ENCODE results near the gene MED29.

The MED29 gene

GRCh38 chr19:39398297-39398864 is 7.2 kb downstream of the MED29 start:
- DNase-seq (ENCODE audit: low read depth in 2 of 2), result no peak

DNA sequence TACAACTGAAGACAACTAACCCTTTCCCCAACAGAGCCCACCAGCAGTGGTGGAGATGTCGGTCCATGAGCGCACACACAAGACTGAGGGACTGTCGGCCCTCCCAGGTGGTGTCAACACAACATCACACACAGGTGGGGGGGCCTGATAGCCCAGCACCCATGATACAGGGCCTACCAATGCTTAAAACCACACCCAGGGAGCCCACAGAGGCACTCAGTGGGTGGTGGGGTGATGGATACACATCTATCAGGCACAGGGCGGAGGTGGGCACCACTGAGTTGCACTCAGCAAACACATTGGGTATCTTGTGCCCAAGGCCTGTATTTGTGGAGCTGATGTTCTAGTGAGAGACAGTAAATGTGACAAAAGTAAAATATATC is 8.5 kb downstream of the MED29 start:
- DNase-seq (ENCODE audit: low read depth in 2 of 2), result no peak

- DNase-seq (ENCODE audit: low read depth in 2 of 2), result no peak
These were observed 8.9 kb downstream of the MED29 start for GRCh38 chr19:39400061-39400460.

DNA sequence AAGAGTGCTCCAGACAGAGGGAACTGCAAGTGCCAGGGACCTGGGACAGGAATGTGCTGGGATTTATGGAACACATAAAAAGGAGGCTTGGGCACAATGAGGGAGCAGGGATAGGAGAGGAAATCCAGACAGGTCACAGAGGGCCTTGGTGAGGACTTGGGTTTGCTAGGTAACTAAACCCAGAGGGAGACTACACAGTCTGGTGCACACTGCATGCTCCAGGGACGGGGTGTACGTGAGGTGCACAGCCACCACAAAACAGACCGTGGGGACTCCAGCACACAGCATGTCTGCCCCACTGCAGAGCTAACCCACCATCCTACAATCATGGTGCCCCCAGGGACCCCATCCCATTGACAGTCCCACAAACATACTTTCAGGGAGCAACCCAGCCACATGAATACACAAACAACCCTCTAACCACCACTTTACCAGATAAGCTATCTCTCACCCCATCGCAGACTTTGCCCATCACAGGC is 9.9 kb downstream of the MED29 start:
- no peak for DNase-seq (ENCODE audit: low read depth in 2 of 2)

DNA sequence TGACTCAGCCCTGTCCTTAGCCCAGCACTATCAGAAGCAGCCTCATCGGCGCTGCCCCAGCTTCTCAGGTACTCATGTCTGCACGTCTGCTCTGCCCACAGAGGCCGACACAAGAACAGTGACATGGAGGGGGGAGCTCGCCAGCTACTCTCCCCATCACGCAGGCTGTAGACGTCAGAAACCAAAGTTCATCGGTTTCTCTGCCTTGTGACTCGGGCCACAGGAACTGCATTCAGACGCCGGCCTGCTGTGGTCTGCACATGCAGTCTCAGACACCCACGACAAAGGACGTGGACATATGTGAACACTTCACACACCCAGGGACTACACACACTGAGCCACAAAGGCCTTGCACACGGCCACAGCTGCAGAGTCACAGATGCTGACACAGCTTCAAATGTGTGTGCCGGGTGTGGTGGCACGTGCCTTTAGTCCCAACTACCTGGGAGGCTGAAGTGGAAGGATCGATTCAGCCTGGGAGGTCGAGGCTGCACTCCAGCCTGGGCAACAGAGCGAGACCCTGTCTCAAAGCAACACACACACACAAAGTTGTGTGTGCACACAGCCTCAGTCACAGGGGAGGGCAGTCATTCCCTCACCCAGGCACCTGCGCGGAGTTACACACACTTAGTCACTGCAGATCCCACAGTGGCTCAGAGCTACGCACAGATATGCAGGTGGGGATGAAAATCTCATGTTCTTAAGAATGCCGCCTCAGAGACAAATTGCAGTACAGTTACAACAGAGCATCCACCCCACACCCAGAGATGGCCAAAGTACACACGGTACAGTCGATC is 10.6 kb downstream of the MED29 start:
- DNase-seq (ENCODE audit: low read depth in 2 of 2), result peak; percentile 76 to 77

DNA sequence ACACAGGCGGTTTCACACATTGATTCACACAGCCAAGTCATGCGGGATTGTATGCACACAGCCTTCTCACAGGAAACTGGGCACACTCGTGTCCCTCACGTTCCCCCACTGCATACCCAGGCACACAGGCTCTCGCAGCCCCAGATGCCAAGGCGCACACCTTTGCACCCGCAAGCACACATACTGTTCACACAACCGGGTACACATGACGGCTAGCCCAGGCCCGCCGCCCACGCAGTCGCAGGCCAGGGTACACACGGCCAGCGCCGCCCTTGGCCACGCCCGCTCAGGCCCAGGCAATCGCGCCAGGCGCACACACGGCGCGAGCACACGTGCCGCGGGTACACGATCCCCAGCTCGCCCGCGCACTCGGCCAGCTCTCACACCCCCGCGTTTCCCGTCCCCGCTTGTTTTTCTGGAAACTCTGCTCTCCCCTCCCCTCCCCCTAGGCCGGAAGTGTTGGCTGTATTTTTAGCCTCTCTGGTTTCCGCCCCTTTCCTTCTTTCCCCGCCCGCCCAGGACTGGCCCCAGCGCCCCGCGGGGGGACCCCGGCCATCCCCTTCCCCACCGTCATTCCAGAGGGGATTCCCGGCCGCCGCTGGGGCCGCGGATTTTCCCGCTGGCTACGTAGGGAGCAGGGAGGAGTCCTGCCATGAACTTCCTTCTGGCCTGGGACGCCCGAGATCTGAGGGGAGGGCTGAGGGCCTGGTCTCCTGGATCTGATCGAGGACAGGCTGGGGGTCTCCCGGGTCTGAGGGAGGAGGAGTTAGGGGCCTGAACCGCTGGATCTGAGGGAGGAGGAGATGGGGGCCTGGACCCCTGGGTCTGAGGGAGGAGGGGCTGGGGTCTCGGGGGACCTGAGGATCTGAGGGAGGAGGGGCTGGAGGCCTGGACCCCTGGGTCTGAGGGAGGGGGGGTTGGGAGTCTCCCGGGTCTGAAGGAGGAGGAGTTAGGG is 11.4 kb downstream of the MED29 start:
- peak; percentile 79 to 84 for DNase-seq (ENCODE audit: low read depth in 2 of 2)

GRCh38 chr19:39403331-39404312 is 12.4 kb downstream of the MED29 start:
- DNase-seq (ENCODE audit: low read depth in 2 of 2), result peak; percentile 95 to 97

GRCh38 chr19:39405261-39405957 is 14.2 kb downstream of the MED29 start:
- DNase-seq (ENCODE audit: low read depth in 2 of 2), result no peak

- DNase-seq (ENCODE audit: low read depth in 2 of 2), result peak; percentile 86
These were observed 14.9 kb downstream of the MED29 start for GRCh38 chr19:39405958-39406655.

DNA sequence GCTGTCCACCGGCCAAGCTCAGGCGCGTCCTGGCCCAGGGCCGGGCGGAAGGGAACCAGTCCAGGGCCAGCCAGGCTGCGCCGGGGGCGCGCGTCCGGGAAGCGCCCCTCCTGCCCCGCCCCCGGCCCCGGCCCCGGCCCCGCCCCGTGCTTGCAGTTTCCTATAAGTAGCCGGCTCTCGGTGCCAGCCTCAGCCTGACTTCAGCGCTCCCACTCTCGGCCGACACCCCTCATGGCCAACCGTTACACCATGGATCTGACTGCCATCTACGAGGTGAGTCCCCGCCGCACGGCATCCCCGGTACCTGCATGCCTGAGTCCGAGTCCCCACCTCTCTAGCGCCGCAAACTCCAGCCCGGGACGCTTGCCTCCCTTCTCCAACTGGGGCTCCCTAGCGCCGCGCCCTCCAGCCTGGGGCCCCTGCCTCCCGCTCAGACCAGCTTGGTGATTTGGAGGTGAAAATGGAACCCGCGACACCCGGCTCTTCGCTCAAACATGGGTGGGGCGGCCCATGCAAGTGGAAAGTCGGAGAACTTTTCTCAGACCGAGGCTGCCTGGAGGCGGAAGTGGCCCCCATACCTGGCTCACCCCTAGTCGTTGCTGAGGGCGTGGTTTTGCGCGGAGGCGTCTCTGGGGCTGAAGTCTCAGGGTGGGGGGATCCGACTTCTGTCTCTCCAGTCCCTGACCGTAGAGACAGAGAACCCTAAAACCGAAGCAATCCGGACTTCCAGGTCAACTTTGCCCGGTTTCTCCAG is 15.7 kb downstream of the MED29 start, which contains the start of gene ZFP36:
ZFP36 (plus strand) TSS at position 192 of the 754 bp plus-strand sequence; CDS start at position 250, 58 bp downstream.
- peak; percentile 86 to 90 for DNase-seq (ENCODE audit: low read depth in 2 of 2)

- DNase-seq (ENCODE audit: low read depth in 2 of 2), result no peak
These were observed 16.2 kb downstream of the MED29 start for GRCh38 chr19:39407410-39407659.

DNA sequence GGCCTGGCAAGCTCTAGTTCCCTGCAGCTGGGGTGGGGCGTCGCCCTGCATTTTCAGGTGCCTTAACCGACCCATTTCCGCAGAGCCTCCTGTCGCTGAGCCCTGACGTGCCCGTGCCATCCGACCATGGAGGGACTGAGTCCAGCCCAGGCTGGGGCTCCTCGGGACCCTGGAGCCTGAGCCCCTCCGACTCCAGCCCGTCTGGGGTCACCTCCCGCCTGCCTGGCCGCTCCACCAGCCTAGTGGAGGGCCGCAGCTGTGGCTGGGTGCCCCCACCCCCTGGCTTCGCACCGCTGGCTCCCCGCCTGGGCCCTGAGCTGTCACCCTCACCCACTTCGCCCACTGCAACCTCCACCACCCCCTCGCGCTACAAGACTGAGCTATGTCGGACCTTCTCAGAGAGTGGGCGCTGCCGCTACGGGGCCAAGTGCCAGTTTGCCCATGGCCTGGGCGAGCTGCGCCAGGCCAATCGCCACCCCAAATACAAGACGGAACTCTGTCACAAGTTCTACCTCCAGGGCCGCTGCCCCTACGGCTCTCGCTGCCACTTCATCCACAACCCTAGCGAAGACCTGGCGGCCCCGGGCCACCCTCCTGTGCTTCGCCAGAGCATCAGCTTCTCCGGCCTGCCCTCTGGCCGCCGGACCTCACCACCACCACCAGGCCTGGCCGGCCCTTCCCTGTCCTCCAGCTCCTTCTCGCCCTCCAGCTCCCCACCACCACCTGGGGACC is 16.6 kb downstream of the MED29 start:
- DNase-seq (ENCODE audit: low read depth in 2 of 2), result peak; percentile 39 to 58

DNA sequence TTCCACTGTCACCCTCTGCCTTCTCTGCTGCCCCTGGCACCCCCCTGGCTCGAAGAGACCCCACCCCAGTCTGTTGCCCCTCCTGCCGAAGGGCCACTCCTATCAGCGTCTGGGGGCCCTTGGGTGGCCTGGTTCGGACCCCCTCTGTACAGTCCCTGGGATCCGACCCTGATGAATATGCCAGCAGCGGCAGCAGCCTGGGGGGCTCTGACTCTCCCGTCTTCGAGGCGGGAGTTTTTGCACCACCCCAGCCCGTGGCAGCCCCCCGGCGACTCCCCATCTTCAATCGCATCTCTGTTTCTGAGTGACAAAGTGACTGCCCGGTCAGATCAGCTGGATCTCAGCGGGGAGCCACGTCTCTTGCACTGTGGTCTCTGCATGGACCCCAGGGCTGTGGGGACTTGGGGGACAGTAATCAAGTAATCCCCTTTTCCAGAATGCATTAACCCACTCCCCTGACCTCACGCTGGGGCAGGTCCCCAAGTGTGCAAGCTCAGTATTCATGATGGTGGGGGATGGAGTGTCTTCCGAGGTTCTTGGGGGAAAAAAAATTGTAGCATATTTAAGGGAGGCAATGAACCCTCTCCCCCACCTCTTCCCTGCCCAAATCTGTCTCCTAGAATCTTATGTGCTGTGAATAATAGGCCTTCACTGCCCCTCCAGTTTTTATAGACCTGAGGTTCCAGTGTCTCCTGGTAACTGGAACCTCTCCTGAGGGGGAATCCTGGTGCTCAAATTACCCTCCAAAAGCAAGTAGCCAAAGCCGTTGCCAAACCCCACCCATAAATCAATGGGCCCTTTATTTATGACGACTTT is 17.4 kb downstream of the MED29 start:
- DNase-seq (ENCODE audit: low read depth in 2 of 2), result no peak

GRCh38 chr19:39409208-39410016 is 18.2 kb downstream of the MED29 start:
- DNase-seq (ENCODE audit: low read depth in 2 of 2), result peak; percentile 75 to 86

DNA sequence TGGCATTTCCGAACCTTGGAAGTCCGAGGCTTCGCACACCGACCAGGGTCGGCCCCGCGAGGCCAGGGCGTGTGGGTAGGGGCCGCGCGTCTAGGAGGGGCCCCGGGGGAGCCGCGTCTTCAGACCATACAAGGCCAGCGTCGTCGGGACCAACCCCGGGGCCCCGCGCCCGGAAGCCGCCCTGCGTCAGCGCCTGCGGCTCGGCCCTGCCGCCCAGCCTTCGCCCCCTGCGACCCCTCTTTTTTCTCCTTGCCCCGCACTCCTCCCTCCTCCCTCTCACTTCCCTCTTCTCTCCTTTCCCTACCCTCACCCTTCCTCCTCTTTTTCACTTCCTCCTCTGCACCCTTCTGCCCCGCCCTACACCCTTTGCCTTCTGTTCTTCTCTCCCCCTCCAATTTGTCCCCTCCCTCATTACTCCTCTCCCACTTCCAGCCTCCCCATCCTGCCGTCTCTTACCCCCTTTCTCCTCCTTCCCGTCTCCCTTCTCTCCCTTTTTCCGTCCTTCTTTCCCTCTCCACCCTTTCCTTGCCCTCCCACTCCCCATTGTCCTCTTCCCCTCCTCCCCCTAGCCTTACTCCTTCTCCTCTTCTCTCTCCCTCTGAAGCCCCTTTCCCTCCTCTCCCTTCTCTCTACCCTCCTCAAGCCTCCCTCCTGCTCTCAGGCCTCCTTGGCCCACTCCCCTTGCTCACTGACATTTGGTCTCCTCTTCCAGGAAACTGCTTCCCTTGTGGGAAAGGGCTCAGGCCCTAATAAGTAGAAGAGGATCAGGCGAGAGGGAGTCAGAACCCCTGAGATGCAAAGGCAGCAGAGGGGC is 19.0 kb downstream of the MED29 start:
- DNase-seq (ENCODE audit: low read depth in 2 of 2), result peak; percentile 51 to 71

DNA sequence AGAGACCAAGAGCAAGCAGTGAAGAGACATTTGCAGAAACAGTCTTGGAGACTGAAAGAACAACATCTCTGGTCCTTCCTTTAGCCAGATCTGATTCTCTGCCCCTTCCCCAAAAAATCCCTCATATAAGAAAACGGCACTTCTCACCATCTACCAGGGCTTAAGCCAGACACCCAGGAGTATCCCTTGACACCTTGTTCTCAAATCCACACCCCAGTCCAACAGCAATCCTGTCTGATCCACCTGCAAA is 19.6 kb downstream of the MED29 start:
- no peak for DNase-seq (ENCODE audit: low read depth in 2 of 2)

Measured in stimulated activated CD8-positive, alpha-beta memory T cell treated with anti-CD3 and anti-CD28 coated beads, Interleukin-2, amount 100 ng/mL, for 1 hour (primary cell).